ENCODE data around the gene NCCRP1.

The NCCRP1 gene

DNA sequence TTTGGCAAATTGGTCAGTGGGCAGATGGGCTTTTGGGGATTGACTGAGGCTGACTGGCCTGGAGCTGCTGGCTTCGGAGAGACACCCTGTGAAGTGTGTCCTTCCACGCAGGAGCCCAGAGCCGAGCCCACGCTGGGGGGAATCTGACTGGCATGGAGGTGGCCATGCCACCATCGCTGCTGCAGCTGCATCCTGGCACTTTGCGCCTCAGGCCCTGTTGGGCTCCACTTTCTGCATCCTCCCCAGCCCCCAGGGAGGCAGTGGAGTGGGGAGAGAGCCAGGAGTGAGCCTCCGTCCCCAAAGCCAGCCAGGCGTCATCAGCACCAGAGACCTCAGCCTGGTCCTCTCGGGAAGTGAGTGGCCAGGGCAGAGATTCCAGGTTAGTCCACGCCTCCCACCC, 17.0 kb upstream of the NCCRP1 start:
- no peak for DNase-seq (ENCODE audit: low read depth in 2 of 2, low spot score in 1 of 2)

DNA sequence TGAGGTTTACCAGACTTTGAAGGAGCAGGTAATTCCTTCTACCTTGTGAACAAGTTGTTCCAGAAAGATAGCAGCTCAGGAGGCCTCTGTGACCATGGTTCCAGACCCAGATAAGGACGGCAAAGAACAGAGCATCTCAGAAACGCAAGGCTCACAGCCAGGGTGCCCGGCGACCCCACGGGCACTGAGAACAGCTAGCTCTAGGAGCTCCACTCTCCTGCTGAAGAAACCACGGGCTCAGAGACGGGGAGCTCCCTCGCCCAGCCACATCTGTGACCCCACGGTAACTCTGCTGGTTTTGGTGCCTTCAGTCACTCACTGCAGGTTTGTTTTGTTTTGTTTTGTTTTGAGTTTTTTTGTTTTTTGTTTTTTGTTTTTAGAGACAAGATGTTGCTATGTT, 16.0 kb upstream of the NCCRP1 start:
- DNase-seq (ENCODE audit: low read depth in 2 of 2, low spot score in 1 of 2) = no peak

DNA sequence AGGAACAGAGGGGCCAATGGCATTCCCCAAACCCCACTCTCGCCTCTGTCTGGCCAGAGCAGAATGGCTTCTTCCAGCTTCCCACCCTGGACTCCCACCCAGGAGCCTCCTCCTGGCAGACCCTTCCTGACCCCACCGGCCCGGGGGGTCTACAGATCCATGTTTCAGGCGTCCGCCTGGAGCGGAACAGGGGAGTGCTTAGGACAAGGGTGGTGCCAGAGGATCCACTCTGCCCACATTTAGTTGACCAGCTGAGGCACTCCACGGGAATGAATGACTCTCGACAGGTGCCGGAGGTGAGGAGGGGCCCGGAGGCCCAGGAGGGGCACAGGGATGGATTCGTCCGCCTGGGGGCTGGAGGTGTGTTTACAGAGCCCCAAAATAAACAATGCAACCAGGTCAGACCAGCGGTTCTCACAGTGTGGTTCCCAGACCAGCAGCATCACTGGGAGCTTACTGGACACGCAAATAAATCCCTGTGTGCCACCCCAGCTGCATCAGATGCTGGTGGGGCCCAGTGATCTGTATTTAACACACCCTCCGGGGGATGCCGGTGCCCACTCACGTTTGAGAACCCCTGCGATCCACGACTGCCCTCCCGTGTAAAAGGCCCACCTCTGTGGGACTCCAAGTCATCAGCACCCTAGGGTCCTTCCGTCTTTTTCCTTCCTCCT, 15.1 kb upstream of the NCCRP1 start:
- no peak for DNase-seq (ENCODE audit: low read depth in 2 of 2, low spot score in 1 of 2)

DNA sequence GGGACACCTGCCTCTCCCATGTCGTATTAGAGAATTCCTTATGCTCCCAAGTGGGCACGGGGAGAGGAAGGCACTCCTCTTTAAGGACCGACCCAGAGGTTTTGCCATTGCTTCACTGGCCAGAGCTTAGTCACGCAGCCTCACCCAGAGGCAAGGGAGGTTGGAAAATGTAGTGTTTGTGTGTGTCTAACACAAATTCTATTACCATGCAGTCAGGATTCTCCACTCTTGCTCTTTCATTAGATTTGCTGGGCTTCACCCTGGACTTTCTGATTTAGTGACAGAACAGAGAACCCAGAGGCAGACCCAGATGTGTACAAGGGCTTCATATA, 14.6 kb upstream of the NCCRP1 start:
- no peak for DNase-seq (ENCODE audit: low read depth in 2 of 2, low spot score in 1 of 2)

DNA sequence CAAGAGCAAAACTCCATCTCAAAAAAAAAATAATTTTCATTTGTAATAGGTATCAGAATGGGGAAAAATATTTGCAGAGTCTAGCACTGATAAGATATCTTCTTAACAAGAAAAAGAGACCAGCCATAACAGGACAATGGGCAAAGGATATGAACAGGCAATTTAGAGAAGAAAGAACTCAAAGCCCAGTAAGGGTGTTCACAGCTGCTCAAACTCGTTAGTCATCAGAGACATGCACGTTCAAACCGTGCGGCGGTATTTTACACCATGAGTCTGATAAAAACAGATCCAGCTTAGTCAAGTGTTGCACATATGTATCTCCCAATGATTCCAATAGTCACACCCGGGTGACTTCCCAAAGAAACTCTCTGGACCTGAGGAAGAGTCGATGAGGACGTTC, 13.7 kb upstream of the NCCRP1 start:
- DNase-seq (ENCODE audit: low read depth in 2 of 2, low spot score in 1 of 2) = no peak

DNA sequence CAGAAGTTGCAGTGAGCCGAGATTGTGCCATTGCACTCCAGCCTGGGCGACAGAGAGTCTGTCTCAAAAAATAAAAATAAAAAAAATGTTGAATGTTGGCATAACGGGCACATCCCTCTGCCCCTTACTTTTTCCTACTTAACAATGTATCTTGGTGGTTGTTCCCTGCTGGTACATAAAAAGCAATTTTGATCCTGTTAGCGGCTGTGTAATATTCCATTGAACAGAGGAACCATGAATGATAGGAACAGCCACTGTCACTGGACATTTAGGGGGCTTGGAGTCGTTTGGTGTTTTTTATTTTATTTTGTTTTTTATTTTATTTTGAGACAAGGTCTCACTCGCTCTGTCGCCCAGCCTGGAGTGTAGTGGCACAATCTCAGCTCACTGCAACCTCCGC, 10.4 kb upstream of the NCCRP1 start:
- no peak for DNase-seq (ENCODE audit: low read depth in 2 of 2, low spot score in 1 of 2)

DNA sequence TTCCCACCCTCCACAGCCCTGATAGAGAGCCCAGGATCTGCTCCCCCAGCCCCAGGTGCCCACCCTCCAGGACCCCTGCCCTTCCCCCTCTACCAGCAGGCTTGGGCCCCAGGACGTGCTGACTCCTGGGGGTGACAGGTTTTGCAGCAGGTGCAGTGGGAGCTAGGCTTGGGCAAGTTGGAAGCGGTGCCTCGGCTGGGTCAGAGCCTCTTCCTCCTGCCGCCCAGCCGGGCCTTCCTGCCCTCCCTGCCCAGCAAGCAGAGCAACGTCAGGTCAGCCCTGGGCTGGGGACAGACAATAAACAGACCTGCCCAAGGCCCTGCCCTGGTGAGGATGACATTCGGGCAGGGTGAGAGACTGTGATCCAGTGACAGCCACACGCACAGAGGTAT, 9.2 kb upstream of the NCCRP1 start:
- DNase-seq (ENCODE audit: low read depth in 2 of 2, low spot score in 1 of 2) = no peak

DNA sequence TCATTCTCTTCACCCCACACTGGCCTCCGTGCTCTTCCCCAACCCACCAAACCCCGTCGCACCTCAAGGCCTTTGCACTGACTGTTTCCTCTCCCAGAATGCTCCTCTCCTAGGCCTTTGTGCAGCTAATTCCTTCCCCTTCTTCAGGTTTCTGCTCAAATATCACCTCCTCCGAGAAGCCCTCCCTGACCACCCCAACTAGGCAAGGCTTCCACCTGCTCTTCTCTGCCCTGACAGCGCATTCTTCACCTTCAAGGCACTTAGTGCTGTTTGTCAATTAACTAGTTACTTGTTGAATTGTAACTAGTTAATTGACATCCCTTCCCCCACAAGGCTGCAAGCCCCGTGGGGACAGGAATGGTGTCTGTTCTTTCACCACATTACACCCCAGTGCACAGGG, 7.8 kb upstream of the NCCRP1 start:
- DNase-seq (ENCODE audit: low read depth in 2 of 2, low spot score in 1 of 2) = no peak

DNA sequence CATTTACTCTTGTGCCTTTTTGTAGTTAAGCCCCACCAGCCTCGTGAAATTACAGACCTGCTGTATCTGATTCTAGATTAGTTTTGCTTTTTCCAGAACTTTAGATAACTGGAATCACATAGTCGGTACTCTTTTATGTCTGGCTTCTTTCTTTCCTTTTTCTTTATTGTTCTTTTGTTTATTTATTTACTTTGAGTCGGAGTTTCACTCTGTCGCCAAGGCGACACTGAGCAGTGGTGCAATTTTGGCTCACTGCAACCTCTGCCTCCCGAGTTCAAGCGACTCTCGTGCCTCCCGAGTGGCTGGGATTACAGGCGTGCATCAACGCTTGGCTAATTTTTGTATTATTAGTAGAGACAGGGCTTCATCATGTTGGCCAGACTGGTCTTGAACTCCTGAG, 6.0 kb upstream of the NCCRP1 start:
- no peak for DNase-seq (ENCODE audit: low read depth in 2 of 2, low spot score in 1 of 2)

DNA sequence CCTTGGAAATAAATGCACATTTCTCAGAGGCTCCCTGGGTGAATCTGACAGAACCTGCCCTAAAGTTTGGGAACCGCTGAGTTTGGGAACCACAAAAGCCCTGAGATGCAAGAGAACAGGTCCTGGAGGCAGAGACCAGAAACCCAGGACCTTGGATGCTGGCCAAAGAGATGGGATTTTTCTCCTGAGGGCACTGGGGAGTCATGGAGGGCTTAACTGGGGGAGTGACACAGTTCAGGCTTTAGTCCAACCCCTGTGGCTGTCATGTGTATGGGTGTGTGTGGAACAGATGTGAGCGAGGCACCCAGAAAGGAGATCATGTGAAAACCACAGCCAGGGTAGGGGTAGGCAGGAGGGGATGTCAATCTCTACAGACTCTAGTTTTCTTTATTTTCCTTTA, 3.9 kb upstream of the NCCRP1 start:
- DNase-seq (ENCODE audit: low read depth in 2 of 2, low spot score in 1 of 2) = no peak

DNA sequence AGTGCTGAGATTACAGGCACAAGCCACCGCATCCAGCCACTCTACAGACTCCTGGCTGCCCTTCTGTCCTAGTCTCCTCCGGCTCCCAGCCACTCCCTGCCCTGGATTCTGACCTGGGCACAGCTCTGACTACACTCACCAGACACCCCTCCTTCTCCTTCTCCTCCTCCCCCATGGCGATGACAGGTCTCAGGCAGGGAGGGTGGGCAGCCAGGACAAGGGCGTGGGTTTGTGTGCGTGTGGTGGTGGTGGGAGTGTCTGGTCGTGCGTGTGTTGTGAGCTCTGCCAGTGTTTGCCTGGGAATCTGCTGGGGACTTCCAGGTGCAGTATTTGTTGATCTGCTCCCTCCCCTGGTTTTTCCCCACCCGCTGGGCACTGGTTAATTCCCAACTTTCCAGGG, 3.0 kb upstream of the NCCRP1 start:
- DNase-seq (ENCODE audit: low read depth in 2 of 2, low spot score in 1 of 2) = no peak

DNA sequence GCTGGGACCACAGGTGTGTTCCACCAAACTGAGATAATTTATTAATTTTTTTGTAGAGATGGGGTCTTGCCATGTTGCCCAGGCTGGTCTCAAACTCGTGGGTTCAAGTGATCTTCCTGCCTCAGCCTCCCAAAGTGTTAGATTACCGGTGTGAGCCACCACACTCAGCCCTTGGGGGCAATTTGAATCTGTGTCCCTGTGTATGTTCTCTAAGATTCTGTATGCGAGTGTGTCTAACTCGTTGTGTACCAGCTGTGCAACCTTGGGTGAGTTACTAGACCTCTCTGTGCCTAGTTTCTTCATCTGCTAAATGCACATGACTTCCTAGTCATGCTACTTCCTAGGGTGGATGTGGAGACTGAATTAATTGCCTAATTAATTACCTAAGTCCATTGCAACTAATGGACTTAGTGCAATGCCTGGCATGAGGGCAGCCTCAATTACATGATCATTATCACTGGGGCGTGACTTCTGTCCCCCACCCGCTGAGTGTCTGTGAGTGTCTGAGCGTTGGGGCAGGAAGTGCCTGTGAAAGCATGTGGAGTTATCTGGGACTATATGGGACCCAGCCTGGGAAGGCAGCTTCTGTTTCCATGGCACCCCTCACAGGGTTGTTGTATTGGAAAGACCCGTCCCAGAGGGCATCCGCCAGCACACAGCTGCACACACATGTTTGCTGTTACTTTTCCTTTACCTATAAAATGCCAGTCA, 1.8 kb upstream of the NCCRP1 start:
- DNase-seq (ENCODE audit: low read depth in 2 of 2, low spot score in 1 of 2) = no peak

DNA sequence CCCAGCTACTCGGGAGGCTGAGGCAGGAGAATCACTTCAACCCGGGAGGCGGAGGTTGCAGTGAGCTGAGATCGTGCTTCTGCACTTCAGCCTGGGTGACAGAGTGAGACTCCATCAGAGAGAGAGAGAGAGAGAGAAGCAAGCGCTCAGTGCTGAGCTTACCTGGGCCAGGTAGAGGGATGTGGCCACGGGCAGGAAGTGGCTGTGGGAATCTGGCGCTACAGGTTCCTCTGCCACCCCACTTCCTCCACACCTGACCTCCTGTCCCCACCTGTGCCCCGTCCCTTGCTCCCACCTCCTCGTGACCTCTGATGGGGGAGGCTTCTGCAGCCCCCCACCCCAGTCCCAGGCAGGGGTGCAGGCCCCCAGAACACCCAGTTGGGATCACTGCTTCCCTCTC, 1.0 kb upstream of the NCCRP1 start:
- no peak for DNase-seq (ENCODE audit: low read depth in 2 of 2, low spot score in 1 of 2)

DNA sequence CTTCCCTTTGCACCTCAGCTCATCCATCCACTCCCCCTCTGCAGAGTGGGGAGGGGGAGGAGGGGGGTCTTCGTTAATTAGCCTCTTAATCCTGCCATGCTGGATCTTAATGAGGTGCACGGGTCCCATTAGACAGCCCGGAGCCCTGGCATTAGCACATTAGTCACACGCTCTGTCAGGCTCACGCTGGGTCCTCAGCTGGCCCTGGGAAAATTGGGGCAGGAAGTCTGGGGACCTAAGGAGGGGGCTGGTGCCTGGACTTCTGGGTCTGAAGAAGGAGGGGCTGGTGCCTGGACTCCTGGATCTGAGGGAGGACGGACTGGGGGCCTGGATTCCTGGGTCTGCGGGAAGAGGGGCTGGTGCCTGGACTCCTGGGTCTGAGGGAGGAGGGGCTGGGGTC, 444 bp upstream of the NCCRP1 start:
- DNase-seq (ENCODE audit: low read depth in 2 of 2, low spot score in 1 of 2) = no peak

DNA sequence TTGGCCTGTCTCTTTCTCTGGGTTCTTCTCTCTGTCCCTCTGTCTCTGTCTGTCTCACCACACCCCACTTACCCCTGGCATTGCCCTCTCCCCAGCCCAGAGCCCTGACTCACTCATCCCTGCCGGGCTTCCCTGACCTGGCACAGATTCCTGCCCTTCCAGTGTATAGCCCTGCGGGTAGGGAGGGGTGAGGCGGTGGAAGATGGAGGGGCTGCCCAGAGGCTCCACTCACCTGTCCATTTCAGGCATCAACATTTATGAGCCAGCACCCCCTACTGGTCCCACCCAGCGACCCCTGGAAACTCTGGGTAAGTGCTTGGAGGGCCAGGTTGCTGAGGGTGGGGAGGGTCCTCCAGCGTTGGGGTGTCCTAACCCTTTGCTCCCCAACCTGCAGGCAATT, 1.0 kb downstream of the NCCRP1 start:
- no peak for DNase-seq (ENCODE audit: low read depth in 2 of 2, low spot score in 1 of 2)

DNA sequence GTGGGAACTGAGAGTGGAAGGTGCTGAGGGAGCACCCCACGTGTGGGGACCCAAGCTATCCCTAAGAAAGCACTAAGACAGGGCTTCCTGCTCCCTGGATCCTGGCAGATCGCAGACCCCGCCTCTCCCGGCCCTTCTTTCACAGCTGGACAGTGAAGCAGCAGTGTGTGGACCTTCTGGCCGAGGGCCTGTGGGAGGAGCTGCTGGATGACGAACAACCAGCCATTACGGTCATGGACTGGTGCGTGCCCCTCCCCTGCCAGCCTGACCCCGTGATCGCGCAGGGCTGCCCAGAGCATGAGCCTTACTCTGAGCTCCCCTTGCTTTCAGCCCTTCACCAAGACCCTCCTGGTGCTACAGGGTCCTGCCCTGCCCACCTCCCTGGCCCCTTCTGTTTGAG, 2.3 kb downstream of the NCCRP1 start:
- DNase-seq (ENCODE audit: low read depth in 2 of 2, low spot score in 1 of 2) = no peak

DNA sequence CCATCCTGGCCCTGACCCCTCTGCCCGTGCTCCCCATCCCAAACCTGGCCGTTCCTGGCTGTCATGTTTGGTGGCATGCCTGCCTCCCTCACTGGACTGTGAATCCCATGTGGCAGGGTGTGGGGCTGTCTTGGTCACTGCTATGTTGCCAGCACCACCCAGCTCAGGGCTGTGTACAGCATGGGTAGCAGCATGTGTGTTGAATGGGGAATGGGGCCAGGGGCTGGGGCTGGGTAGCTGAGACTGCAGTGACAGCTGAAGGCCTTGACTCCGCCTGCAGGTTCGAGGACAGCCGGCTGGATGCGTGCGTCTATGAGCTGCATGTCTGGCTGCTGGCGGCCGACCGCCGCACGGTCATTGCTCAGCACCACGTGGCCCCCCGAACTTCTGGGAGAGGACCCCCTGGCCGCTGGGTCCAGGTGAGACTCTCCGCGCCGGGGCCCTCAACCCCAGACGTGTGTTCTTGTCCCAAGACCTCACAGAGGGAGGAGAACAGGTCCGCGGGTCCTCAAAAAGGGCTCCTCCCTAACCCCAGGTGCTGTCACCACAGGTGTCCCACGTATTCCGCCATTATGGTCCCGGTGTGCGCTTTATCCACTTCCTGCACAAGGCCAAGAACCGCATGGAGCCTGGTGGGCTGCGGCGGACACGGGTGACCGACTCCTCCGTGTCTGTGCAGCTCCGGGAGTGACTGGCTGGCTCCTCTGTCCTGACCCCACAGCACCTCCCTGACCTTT, 3.5 kb downstream of the NCCRP1 start:
- no peak for DNase-seq (ENCODE audit: low read depth in 2 of 2, low spot score in 1 of 2)

DNA sequence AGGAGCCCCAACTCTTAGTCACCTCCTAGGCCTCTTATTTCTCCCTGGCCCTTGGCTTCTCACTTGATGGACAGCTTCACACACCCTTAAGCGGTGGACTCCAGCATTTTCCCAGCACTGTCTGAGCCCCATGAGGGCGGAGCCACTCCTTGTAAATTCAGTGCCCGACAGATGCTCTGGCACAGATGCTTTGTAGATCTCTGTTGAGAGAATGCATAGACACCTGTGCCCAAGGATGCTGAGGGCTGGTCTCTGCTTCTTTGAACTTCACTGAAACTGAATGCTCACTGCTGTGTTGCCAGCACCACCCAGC, 4.0 kb downstream of the NCCRP1 start:
- no peak for DNase-seq (ENCODE audit: low read depth in 2 of 2, low spot score in 1 of 2)

DNA sequence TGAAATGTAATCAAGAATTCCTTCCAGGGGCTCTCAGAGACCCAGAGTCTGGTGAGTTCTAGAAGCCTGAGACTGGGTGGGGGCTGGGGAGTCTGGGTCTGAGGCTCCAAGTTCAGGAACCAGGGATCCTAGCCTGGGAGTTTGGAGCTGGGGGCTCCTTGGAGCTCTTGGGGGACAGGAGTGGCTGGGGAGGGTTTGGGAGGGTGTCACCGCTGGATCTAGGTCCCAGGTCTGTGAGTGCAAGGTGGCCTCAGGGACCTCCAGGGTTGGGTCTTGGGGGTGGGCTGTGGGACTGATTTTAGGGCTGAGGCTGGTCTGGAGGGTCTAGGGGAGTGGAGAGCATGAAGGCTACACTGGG, 6.2 kb downstream of the NCCRP1 start:
- DNase-seq (ENCODE audit: low read depth in 2 of 2, low spot score in 1 of 2) = no peak

DNA sequence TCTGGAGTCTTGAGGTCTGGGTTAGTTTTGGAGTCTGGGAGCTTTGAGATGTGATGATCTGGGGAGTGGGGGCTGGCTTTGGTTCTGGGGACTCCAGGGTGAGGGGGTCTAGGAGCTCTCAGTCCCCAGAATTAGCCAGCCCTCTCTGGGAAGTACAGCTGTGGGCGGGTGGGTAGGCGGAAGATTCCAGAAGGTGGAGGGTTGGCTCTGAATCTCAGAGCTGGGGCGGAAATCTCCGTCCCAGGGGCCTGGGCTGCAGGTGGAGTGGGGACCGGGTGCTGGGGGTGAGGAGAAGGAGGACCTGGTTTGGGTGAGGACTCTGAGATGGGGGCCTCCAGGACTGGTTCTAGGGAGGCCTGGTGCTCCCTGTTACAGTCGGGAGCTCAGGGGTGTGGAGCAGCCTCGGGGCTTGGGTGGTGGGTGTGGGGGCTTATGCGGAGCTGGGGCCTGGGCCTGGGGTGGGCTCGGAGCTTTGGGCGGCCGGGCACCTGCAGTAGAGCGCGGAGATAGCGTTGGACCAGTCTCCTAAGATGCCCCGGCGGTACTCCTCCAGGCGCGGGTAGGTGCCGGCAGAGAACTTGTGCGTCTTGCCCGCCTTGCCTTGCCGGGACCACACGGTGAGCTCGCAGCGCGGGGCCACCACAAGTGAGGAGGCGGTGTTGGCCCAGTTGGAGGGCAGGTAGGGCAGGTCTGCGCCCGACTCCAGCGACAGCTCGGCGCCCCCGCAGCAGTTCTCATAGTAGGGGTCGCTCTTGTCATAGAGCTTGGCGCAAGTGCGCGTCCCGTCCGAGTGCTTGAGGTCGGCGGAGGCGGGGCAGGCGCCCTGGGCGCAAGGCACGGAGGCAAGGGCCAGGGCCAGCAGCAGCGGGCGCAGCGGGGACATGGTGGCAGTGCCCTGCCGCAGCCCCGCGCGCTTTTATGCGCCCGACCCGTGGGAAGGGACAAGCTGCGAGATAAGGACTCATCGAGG, 6.9 kb downstream of the NCCRP1 start, which contains the start of gene SYCN:
SYCN (minus strand) TSS at position 892 of the 970 bp plus-strand sequence; CDS start at position 883, 9 bp downstream.
- DNase-seq (ENCODE audit: low read depth in 2 of 2, low spot score in 1 of 2) = no peak

DNA sequence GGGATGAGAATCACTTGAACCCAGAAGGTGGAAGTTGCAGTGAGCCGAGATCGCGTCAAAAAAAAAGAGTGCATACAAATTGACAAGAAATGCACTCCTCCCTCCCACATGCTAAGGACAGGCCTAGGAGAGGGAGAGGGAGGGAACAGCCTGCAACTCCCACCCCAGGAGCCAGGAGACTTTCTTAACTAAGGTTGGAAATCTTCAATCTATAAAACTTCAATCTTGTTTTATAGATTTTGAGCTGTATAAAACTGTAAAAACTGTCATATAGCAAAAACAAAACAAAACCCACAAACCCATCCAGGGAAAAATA, 8.6 kb downstream of the NCCRP1 start:
- no peak for DNase-seq (ENCODE audit: low read depth in 2 of 2, low spot score in 1 of 2)

DNA sequence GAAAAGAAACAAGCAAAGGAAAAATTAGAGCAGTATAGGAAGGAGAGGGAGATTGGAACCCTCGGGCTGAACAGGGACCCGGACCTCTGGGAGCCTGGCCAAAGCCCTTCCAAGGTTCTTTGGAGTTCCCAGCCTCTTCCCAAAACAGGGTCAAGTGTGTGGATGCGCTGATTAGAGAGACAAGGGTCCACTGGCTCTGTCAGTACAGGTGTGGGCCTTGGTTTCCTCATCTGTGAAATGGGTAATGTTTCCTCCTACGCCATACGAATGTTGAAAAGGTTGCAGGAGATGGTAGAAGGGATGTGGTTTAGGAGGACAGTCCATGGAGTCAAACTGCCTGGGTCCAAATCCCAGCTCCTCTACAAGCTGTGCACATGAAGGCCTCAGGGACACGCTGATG, 9.4 kb downstream of the NCCRP1 start:
- DNase-seq (ENCODE audit: low read depth in 2 of 2, low spot score in 1 of 2) = no peak

Data from stimulated activated CD8-positive, alpha-beta memory T cell treated with anti-CD3 and anti-CD28 coated beads, Interleukin-4, amount 100 ng/mL, for 1 hour (primary cell).